Breast epithelium (tissue), 3 donors: ENCODE results near the gene METTL2A.
"Not testable (repeated sequence)": the region's sequence is repeated elsewhere in the genome, so short reads cannot be mapped to it uniquely, and the experiment has no call there.

Experiments
- POLR2AphosphoS5 ChIP-seq, 3 donors: sonication (generic); formaldehyde crosslinking; IDR thresholded peaks; one replicate each; pipeline ENCODE4 v1.6.1; 2017; ENCODE audit warnings: antibody characterized with exemption in 3 of 3
- TF ChIP-seq, protein P1 (sequence below), 3 donors: fragments of 450-650 bp; IDR thresholded peaks; one replicate each; pipeline ENCODE4 v1.5.1; 2016 to 2017; ENCODE audit warnings: antibody characterized with exemption in 3 of 3, mild to moderate bottlenecking in 3 of 3, moderate library complexity in 3 of 3

DNA sequence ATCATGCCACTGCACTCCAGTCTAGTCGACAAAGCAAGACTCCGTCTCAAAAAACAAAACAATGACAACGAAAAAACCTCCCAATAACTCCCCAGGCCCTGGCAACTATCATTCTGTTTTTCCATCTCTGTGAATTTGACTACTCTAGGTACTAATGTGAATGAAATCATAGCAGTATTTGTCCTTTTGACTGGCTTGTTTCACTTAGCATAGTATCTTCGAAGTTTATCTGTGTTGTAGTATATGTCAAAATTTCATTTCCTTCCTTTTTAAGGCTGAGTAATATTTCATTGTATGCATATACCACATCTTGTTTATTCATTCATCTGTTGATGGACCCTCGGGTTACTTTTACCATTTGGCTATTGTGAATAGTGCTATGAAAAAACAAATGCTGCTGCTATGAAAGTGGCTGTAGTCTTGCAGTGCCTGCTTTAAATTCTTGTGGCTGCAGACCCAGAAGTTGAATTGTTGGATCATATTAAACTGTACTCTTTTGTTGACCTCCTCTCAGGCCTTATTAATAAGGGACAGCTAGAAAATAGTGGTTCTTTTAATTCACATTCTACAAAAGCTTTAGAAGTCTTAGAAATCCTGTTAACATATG lies 69.5 kb downstream of the METTL2A start:
- TF ChIP-seq, protein P1, sequence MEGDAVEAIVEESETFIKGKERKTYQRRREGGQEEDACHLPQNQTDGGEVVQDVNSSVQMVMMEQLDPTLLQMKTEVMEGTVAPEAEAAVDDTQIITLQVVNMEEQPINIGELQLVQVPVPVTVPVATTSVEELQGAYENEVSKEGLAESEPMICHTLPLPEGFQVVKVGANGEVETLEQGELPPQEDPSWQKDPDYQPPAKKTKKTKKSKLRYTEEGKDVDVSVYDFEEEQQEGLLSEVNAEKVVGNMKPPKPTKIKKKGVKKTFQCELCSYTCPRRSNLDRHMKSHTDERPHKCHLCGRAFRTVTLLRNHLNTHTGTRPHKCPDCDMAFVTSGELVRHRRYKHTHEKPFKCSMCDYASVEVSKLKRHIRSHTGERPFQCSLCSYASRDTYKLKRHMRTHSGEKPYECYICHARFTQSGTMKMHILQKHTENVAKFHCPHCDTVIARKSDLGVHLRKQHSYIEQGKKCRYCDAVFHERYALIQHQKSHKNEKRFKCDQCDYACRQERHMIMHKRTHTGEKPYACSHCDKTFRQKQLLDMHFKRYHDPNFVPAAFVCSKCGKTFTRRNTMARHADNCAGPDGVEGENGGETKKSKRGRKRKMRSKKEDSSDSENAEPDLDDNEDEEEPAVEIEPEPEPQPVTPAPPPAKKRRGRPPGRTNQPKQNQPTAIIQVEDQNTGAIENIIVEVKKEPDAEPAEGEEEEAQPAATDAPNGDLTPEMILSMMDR (IDR thresholded peaks at IDR 0.05): not testable (repeated sequence)
- TF ChIP-seq POLR2AphosphoS5 (IDR thresholded peaks at IDR 0.05): not testable (repeated sequence)
